ENCODE results near the gene COPS7A. TPM values are rescaled to one million over a fixed set of nuclear protein-coding genes. Genes with fewer than 3 reads are reported as not detected.

Gene COPS7A
- total and polyA plus RNA-seq, 2 donors (not counting 1 experiment from before 2014, with no cell fraction given): 28.3 to 46.0 TPM

DNA sequence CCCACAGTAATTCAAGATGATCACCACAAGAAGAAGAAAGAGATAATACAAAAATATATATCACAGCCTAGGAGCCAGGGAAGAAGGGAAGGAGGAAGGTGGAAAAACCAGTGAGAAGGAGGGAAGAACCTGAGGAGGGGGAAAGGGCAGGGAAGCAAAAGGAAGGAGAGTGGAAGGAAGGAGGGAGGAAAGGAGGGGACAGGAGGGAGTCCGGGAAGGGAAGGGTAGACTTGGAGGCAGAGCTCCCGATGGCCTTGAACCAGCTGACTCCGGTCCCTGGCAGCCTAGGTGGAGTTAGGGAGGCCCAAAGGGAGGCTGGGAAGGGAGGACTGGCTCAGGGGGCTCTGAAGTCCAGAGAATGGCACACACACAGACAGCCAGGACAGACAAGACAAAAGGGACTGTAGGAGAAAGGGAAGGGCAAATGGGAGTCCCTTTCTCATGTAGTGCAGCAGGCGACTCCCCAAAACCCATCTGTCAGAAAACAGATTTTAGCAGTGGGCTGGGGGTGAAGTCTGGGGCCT, 30.0 kb upstream of the COPS7A start:
- Mint-ChIP-seq H3K9me3 (ENCODE audit: insufficient read depth) (no peaks in the 10 kb centered on the region), H3K27me3 (no peaks in the 10 kb centered on the region), H3K27ac (no peak overlapping the region), H3K4me3 (no peak overlapping the region), H3K4me1 (peaks cover 56% of the 10 kb centered on the region)
- Histone ChIP-seq H3K27ac (ENCODE audit: low read length in 2 of 2) (no peak overlapping the region), H3K4me2 (replicated peaks; ENCODE audit: low read depth, low read length, poor library complexity, severe bottlenecking) (no peak overlapping the region), H3K36me3 (replicated peaks in 1 of 2; ENCODE audit: control extremely low read depth in 1 of 2, control insufficient read depth in 1 of 2, extremely low read depth in 1 of 2, insufficient read depth in 2 of 2, low read length in 1 of 2) (peaks cover 0 to 4% of the 10 kb centered on the region in 2 experiments), H2AFZ (ENCODE audit: insufficient read depth, low read depth, low read length, poor library complexity, severe bottlenecking) (no peak overlapping the region), H3K4me3 (ENCODE audit: control extremely low read depth in 1 of 5, extremely low read depth in 1 of 5, insufficient read depth in 1 of 5, low read depth in 2 of 5, low read length in 4 of 5) (no peak overlapping the region), H4K20me1 (ENCODE audit: control insufficient read depth, insufficient read depth, low read length, poor library complexity, severe bottlenecking) (no peaks in the 10 kb centered on the region), H3K27me3 (replicated peaks in 1 of 4; ENCODE audit: control extremely low read depth in 1 of 4, control insufficient read depth in 3 of 4, insufficient read depth in 4 of 4, low read length in 3 of 4) (no peaks in the 10 kb centered on the region), H3K79me2 (ENCODE audit: control insufficient read depth, insufficient read depth, low read length) (peaks cover 27% of the 10 kb centered on the region), H3K4me1 (ENCODE audit: control insufficient read depth in 2 of 2, insufficient read depth in 2 of 2, low read length in 2 of 2) (peaks cover 37 to 45% of the 10 kb centered on the region in 2 donors), H3K9ac (ENCODE audit: low read length) (no peak overlapping the region), H3K9me3 (ENCODE audit: control extremely low read depth in 1 of 3, control insufficient read depth in 2 of 3, insufficient read depth in 1 of 3, low read length in 2 of 3) (peaks cover 0 to 3% (median 0%) of the 10 kb centered on the region in 3 donors)
- ATAC-seq (ENCODE audit: low read depth) (no peak), DNase-seq (no peak)
- TF ChIP-seq, protein P1, sequence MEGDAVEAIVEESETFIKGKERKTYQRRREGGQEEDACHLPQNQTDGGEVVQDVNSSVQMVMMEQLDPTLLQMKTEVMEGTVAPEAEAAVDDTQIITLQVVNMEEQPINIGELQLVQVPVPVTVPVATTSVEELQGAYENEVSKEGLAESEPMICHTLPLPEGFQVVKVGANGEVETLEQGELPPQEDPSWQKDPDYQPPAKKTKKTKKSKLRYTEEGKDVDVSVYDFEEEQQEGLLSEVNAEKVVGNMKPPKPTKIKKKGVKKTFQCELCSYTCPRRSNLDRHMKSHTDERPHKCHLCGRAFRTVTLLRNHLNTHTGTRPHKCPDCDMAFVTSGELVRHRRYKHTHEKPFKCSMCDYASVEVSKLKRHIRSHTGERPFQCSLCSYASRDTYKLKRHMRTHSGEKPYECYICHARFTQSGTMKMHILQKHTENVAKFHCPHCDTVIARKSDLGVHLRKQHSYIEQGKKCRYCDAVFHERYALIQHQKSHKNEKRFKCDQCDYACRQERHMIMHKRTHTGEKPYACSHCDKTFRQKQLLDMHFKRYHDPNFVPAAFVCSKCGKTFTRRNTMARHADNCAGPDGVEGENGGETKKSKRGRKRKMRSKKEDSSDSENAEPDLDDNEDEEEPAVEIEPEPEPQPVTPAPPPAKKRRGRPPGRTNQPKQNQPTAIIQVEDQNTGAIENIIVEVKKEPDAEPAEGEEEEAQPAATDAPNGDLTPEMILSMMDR (IDR thresholded peaks at IDR 0.05): no peak
- TF ChIP-seq EZH2 (IDR thresholded peaks at IDR 0.05; ENCODE audit: borderline replicate concordance, insufficient read depth, low read depth, low read length, poor library complexity, severe bottlenecking): no peak
- intact Hi-C loops (cut with micrococcal nuclease): no loop called here
- CTCF ChIA-PET: interaction anchor here (0.6 to 0.8 kb wide), 2 partner anchors 28 to 55 kb away, joined by 3 read pairs; no protein-coding TSS in a partner anchor
- 93% methylated on average over 3 of the region's 4 CpGs for WGBS (ENCODE audit: insufficient coverage)
- POLR2A ChIA-PET: no interaction called here

DNA sequence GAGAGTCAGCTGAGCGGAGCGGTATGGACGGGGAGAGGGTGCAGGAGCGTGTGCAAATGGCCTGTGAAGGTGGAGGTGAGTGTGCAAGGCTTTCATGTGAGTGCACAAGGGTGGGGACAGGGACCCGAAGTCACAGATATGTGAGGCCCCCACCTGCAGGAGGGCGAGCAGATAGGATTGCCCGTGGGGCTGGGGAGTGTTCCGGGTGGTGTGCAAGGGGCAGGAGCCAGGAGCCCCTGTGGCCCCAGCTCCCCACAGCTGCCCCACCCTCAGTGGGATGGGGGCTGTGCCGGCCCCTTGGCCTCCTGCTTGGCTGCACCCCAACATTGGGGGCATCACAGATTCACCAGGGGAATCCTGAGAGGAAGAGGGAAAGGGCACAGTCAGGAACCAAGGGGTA, 29.1 kb upstream of the COPS7A start:
- Histone ChIP-seq H2AFZ (ENCODE audit: insufficient read depth, low read depth, low read length, poor library complexity, severe bottlenecking) (no peak overlapping the region), H3K4me3 (ENCODE audit: control extremely low read depth in 1 of 5, extremely low read depth in 1 of 5, insufficient read depth in 1 of 5, low read depth in 2 of 5, low read length in 4 of 5) (no peak overlapping the region), H3K4me2 (replicated peaks; ENCODE audit: low read depth, low read length, poor library complexity, severe bottlenecking) (no peak overlapping the region), H3K4me1 (ENCODE audit: control insufficient read depth in 2 of 2, insufficient read depth in 2 of 2, low read length in 2 of 2) (peaks cover 41 to 51% of the 10 kb centered on the region in 2 donors), H4K20me1 (ENCODE audit: control insufficient read depth, insufficient read depth, low read length, poor library complexity, severe bottlenecking) (no peaks in the 10 kb centered on the region), H3K27me3 (replicated peaks in 1 of 4; ENCODE audit: control extremely low read depth in 1 of 4, control insufficient read depth in 3 of 4, insufficient read depth in 4 of 4, low read length in 3 of 4) (peaks cover 0 to 3% (median 0%) of the 10 kb centered on the region in 4 experiments), H3K27ac (ENCODE audit: low read length in 2 of 2) (no peak overlapping the region), H3K36me3 (replicated peaks in 1 of 2; ENCODE audit: control extremely low read depth in 1 of 2, control insufficient read depth in 1 of 2, extremely low read depth in 1 of 2, insufficient read depth in 2 of 2, low read length in 1 of 2) (peaks cover 0 to 4% of the 10 kb centered on the region in 2 experiments), H3K9ac (ENCODE audit: low read length) (no peak overlapping the region), H3K9me3 (ENCODE audit: control extremely low read depth in 1 of 3, control insufficient read depth in 2 of 3, insufficient read depth in 1 of 3, low read length in 2 of 3) (peaks cover 0 to 3% (median 0%) of the 10 kb centered on the region in 3 donors), H3K79me2 (ENCODE audit: control insufficient read depth, insufficient read depth, low read length) (peaks cover 21% of the 10 kb centered on the region)
- WGBS (ENCODE audit: insufficient coverage): 79% methylated on average over 7 of the region's 9 CpGs
- H3K27me3 Mint-ChIP-seq: no peaks in the 10 kb centered on the region
- ChIA-PET POLR2A (no interaction called here), CTCF (no interaction called here)
- no peak for DNase-seq
- intact Hi-C loops (cut with micrococcal nuclease): no loop called here
- no peak for TF ChIP-seq EZH2 (IDR thresholded peaks at IDR 0.05; ENCODE audit: borderline replicate concordance, insufficient read depth, low read depth, low read length, poor library complexity, severe bottlenecking)
- TF ChIP-seq, protein P1 (IDR thresholded peaks at IDR 0.05): no peak
- H3K4me1 Mint-ChIP-seq: peaks cover 57% of the 10 kb centered on the region
- no peak for ATAC-seq (ENCODE audit: low read depth)
- H3K4me3 Mint-ChIP-seq: no peak overlapping the region
- H3K9me3 Mint-ChIP-seq (ENCODE audit: insufficient read depth): no peaks in the 10 kb centered on the region
- H3K27ac Mint-ChIP-seq: no peak overlapping the region

All from B cell (primary cell).